SU-DHL-6 (cell line): Measurements from ENCODE around the gene LHFPL6.

ENCODE experiments used
- H2AFZ ChIP-seq: fragments of 200-600 bp; sonication (generic); 2 replicates; pipeline ENCODE4 v1.6.1; 2014; ENCODE audit warnings: low read depth, mild to moderate bottlenecking, moderate library complexity, mixed read lengths, antibody characterized with exemption, low read length; ENCODE audit not compliant: severe bottlenecking
- H3F3A ChIP-seq: fragments of 200-600 bp; shearing (Covaris generic); 2 replicates; pipeline ENCODE4 v1.6.0; 2016; ENCODE audit warnings: antibody characterized with exemption, mild to moderate bottlenecking; ENCODE audit not compliant: insufficient read depth
- H3K27ac ChIP-seq: fragments of 200-600 bp; sonication (generic); 2 replicates; pipeline ENCODE4 v1.5.1; 2016; ENCODE audit warnings: low read depth, mild to moderate bottlenecking, low read length, moderate library complexity, mixed read lengths
- H3K27me3 ChIP-seq: fragments of 200-600 bp; sonication (generic), shearing (Covaris generic); 2 replicates; pipeline ENCODE4 v1.6.0; 2014; ENCODE audit warnings: mild to moderate bottlenecking, low read length
- H3K36me3 ChIP-seq: fragments of 200-600 bp; sonication (generic); 2 replicates; pipeline ENCODE4 v1.6.1; 2014; ENCODE audit warnings: mild to moderate bottlenecking, low read length, mixed read lengths
- H3K4me2 ChIP-seq: fragments of 300-600, 200-600 bp; shearing (Covaris generic), sonication (generic); 2 replicates; pipeline ENCODE4 v1.6.0; 2014; ENCODE audit warnings: low read length, low read depth, mild to moderate bottlenecking; ENCODE audit not compliant: poor library complexity, severe bottlenecking
- H3K4me3 ChIP-seq: fragments of 200-600 bp; sonication (generic); 2 replicates; pipeline ENCODE4 v1.5.1; 2014; ENCODE audit warnings: antibody characterized with exemption, low read length, mild to moderate bottlenecking, mixed read lengths; ENCODE audit not compliant: insufficient read depth, poor library complexity, severe bottlenecking
- H3K79me2 ChIP-seq: fragments of 200-600 bp; sonication (generic); 2 replicates; pipeline ENCODE4 v1.6.1; 2014; ENCODE audit warnings: mild to moderate bottlenecking, low read length, moderate library complexity; ENCODE audit not compliant: insufficient read depth
- H3K9ac ChIP-seq: fragments of 200-600 bp; sonication (generic); 2 replicates; pipeline ENCODE4 v1.7.0; 2014; ENCODE audit warnings: mild to moderate bottlenecking, low read length
- H3K9me2 ChIP-seq: fragments of 200-600 bp; sonication (generic); replicated peaks from 2 replicates; pipeline ENCODE4 v1.6.1; 2014; ENCODE audit warnings: low read length; ENCODE audit not compliant: insufficient read depth
- H3K9me3 ChIP-seq: fragments of 200-600 bp; sonication (generic); 2 replicates; pipeline ENCODE4 v1.6.1; 2014; ENCODE audit warnings: low read length, mixed read lengths; ENCODE audit not compliant: insufficient read depth
- H4K20me1 ChIP-seq: fragments of 200-600 bp; sonication (generic); 2 replicates; pipeline ENCODE4 v1.6.1; 2014; ENCODE audit warnings: low read depth, mild to moderate bottlenecking, antibody characterized with exemption, low read length, moderate library complexity, mixed read lengths
- EZH2phosphoT487 ChIP-seq: fragments of 200-600 bp; sonication (generic), shearing (Covaris generic); conservative IDR thresholded peaks from 2 replicates; pipeline ENCODE4 v1.6.1; 2018; ENCODE audit warnings: mild to moderate bottlenecking, antibody characterized with exemption, low read length, moderate library complexity, mixed read lengths
- TF ChIP-seq, protein P1 (sequence below): fragments of 200-600 bp; sonication (generic); IDR thresholded peaks from one replicate; pipeline ENCODE4 v1.5.1; 2017; ENCODE audit warnings: antibody characterized with exemption, mild to moderate bottlenecking, low read length, moderate library complexity; ENCODE audit not compliant: insufficient read depth, poor library complexity, severe bottlenecking

Gene LHFPL6

DNA sequence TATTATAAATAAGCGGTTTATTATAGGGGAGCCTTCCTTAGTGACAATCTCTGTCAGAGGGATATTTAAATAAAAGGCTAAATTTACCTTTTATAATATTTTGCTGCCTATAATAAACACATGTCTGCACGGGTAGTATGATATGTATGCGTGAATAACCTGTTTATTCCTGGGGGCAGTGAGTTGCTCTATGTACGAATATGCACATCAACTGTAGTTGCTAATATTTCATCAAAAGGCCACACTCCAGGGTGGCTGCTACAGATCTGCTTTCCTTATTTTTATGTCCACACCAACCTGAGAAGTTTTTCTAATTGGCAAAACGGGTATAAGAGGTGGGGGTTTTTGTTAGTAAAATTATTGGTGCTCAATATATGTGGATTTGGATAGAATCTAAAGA lies 192.0 kb downstream of the LHFPL6 start:
- Histone ChIP-seq H2AFZ (no peak overlapping the region), H3K4me2 (no peak overlapping the region), H4K20me1 (no peaks in the 10 kb centered on the region), H3K79me2 (no peaks in the 10 kb centered on the region), H3K9me3 (no peaks in the 10 kb centered on the region), H3F3A (no peaks in the 10 kb centered on the region), H3K4me3 (no peak overlapping the region), H3K36me3 (no peaks in the 10 kb centered on the region), H3K9ac (no peak overlapping the region), H3K27ac (no peak overlapping the region), H3K27me3 (no peaks in the 10 kb centered on the region), H3K9me2 (no peaks in the 10 kb centered on the region)
- no peak for TF ChIP-seq EZH2phosphoT487
- TF ChIP-seq, protein P1, sequence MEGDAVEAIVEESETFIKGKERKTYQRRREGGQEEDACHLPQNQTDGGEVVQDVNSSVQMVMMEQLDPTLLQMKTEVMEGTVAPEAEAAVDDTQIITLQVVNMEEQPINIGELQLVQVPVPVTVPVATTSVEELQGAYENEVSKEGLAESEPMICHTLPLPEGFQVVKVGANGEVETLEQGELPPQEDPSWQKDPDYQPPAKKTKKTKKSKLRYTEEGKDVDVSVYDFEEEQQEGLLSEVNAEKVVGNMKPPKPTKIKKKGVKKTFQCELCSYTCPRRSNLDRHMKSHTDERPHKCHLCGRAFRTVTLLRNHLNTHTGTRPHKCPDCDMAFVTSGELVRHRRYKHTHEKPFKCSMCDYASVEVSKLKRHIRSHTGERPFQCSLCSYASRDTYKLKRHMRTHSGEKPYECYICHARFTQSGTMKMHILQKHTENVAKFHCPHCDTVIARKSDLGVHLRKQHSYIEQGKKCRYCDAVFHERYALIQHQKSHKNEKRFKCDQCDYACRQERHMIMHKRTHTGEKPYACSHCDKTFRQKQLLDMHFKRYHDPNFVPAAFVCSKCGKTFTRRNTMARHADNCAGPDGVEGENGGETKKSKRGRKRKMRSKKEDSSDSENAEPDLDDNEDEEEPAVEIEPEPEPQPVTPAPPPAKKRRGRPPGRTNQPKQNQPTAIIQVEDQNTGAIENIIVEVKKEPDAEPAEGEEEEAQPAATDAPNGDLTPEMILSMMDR: no peak

DNA sequence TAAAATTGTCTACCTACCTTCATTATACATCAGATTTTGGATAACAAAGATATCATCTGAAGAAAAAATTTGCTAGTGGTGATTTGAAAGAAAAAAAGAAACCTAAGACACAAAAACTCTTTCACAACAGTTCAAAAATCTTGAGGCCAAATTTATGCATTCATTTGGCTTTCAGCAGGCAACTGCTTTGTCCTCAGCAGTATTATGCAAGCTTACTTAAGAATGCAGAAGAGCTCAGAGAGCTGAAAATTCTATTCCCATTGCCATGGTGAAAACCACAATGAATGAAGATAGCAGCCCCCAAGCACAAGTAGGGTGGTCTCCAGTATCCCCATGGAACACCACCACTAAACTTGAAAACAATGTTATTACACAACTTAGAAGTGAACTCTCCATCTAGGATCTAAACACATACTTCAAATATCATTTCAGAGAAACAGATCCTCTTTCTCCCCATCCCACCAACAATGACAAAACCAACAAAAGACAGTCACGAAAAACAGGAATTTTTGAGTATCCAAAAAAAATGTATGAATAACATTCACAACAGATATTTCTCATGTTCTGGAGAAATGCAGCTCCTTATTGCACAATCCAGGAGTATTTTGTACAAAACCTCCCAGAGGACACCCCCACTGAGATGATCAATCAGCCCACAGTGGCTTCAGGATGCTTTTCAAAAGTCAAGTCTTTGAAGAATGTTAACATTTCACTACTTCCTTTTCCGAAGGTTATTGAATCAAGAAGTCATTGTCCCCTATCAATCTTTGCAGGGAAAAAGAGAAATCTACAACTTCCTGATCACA lies 192.7 kb downstream of the LHFPL6 start:
- H3K79me2 ChIP-seq: no peaks in the 10 kb centered on the region
- no peaks in the 10 kb centered on the region for H3K9me2 ChIP-seq
- no peak overlapping the region for H3K4me2 ChIP-seq
- H3K36me3 ChIP-seq: no peaks in the 10 kb centered on the region
- no peak overlapping the region for H3K4me3 ChIP-seq
- H3K9ac ChIP-seq: no peak overlapping the region
- no peaks in the 10 kb centered on the region for H3F3A ChIP-seq
- no peak for TF ChIP-seq EZH2phosphoT487
- TF ChIP-seq, protein P1: no peak
- no peak overlapping the region for H3K27ac ChIP-seq
- H4K20me1 ChIP-seq: no peaks in the 10 kb centered on the region
- H3K27me3 ChIP-seq: no peaks in the 10 kb centered on the region
- no peaks in the 10 kb centered on the region for H3K9me3 ChIP-seq
- H2AFZ ChIP-seq: no peak overlapping the region

DNA sequence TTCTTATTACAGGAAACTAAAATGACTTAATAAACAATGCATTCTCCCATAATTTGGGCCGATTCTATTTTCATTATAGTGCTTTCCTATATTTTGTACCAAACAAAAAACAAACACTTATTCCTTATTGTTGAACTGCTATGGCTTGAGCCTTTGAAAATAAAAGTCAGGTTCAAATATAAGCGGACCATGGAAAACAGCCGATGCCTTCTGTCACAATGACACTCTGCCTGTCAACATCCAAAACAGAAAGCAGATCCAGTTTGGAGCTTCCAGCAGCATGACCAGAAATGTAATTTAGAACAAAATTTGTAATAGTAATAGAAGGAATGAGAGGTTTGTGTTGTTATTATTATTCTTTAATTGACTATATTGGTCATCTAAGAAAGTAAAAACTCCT lies 194.5 kb downstream of the LHFPL6 start:
- Histone ChIP-seq H3K27me3 (no peaks in the 10 kb centered on the region), H3K4me2 (no peak overlapping the region)
- TF ChIP-seq EZH2phosphoT487: no peak
- TF ChIP-seq, protein P1: no peak

More for the DNA sequence above, 194.5 kb downstream of the LHFPL6 start:
- Histone ChIP-seq H3K9ac (no peak overlapping the region), H3K36me3 (no peaks in the 10 kb centered on the region), H2AFZ (no peak overlapping the region), H3F3A (no peaks in the 10 kb centered on the region), H3K79me2 (no peaks in the 10 kb centered on the region), H3K9me3 (no peaks in the 10 kb centered on the region), H3K4me3 (no peak overlapping the region), H4K20me1 (no peaks in the 10 kb centered on the region), H3K9me2 (no peaks in the 10 kb centered on the region), H3K27ac (no peak overlapping the region)
